ENCODE measurements around the gene CYP27A1. TPM values are rescaled to one million over a fixed set of nuclear protein-coding genes. Genes with fewer than 3 reads are reported as not detected.

Gene CYP27A1
- total RNA-seq, 3 donors from 2014 or later = 25.6 to 65.0 (median 28.8) TPM

DNA sequence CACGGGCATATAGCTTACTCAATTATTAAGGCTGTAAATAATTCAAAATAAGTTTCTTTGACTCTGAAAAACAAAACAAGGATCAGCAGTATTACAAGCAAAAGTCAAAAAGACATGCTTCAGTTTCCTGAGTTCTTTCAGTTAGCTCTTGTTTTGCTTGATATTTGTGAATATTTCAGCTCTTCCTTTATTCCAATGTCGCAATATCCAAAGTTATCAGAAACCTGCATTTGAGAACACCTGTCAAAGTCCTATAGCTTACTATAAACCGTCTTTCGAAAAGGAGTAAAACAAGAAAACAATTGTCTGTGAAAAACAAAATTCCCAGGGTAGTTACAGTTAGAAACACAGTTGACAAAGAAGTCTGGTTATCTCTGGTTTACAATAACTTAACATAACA is 14.7 kb downstream of the CYP27A1 start:
- no peak for DNase-seq (ENCODE audit: low spot score in 2 of 2)
- no peak for TF ChIP-seq POLR2A (IDR thresholded peaks at IDR 0.05)
- no peak for TF ChIP-seq POLR2AphosphoS5 (IDR thresholded peaks at IDR 0.05)
- TF ChIP-seq CTCF (IDR thresholded peaks at IDR 0.05) = no peak
- Histone ChIP-seq H3K27me3 (no peaks in the 10 kb centered on the region), H3K36me3 (no peaks in the 10 kb centered on the region), H3K9me3 (no peaks in the 10 kb centered on the region), H3K4me3 (no peak overlapping the region), H3K27ac (no peak overlapping the region), H3K4me1 (no peaks in the 10 kb centered on the region)
- intact Hi-C loops (cut with DNase I; ENCODE audit: low total_unique reads) = no loop called here

GRCh38 chr2:218798767-218799504 is 17.0 kb downstream of the CYP27A1 start:
- H3K27me3 ChIP-seq = no peaks in the 10 kb centered on the region
- intact Hi-C loops (cut with DNase I; ENCODE audit: low total_unique reads) = no loop called here
- no peak for TF ChIP-seq POLR2A (IDR thresholded peaks at IDR 0.05)
- TF ChIP-seq CTCF (IDR thresholded peaks at IDR 0.05) = no peak
- TF ChIP-seq POLR2AphosphoS5 (IDR thresholded peaks at IDR 0.05) = no peak
- no peaks in the 10 kb centered on the region for H3K4me1 ChIP-seq
- no peak overlapping the region for H3K4me3 ChIP-seq
- H3K36me3 ChIP-seq = no peaks in the 10 kb centered on the region
- H3K9me3 ChIP-seq = no peaks in the 10 kb centered on the region
- no peak overlapping the region for H3K27ac ChIP-seq
- no peak for DNase-seq (ENCODE audit: low spot score in 2 of 2)

DNA sequence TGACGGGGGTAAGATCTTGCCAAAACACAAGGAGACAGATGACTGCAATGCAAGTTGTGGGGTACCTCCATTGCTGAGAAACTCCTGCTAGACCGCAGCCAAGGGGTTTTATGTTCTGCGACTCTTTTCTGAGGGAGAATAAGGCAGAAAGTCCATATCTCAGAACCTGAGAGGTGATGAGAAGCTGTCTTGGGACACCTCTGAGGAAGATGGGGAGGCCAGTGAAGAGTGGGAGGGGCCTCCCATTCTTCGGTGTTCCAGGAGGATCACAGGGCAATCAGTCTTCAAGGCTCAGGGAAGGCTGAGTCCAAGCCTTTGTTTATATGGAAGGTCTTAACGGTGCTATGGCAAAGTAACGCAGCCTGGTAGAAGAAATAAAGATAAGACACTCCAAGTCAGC is 18.0 kb downstream of the CYP27A1 start:
- Histone ChIP-seq H3K9me3 (no peaks in the 10 kb centered on the region), H3K27me3 (no peaks in the 10 kb centered on the region), H3K36me3 (no peaks in the 10 kb centered on the region), H3K4me1 (no peaks in the 10 kb centered on the region), H3K27ac (no peak overlapping the region), H3K4me3 (no peak overlapping the region)
- intact Hi-C loops (cut with DNase I; ENCODE audit: low total_unique reads) = no loop called here
- TF ChIP-seq POLR2A (IDR thresholded peaks at IDR 0.05) (no peak), CTCF (IDR thresholded peaks at IDR 0.05) (no peak), POLR2AphosphoS5 (IDR thresholded peaks at IDR 0.05) (no peak)
- no peak for DNase-seq (ENCODE audit: low spot score in 2 of 2)

DNA sequence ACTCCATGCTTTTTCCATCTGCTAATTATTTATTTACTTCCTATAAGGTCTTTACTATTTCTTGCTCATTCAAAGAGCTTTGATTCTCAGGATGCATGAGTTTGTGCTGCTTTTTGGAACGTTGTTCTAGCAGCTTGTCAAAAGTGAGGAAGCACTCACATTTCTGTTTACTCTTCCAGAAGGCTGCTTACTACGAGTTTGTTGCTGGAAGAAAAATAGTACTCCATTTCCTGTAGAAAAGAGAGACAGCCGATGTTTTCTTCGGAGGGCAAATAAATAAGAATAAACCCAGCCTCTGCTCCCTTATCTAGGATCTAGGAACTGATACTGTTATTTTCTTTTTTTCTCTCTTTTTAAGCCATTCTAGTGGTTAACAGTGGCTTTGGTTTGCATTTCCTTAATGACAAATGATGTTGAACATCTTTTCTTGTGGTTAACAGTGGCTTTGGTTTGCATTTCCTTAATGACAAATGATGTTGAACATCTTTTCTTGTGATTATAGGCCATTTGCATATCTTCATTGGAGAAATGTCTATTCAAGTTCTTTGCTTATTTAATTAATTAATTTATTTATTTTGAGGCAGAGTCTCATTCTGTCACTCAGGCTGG is 20.5 kb downstream of the CYP27A1 start:
- no peak for DNase-seq (ENCODE audit: low spot score in 2 of 2)
- H3K9me3 ChIP-seq = no peaks in the 10 kb centered on the region
- intact Hi-C loops (cut with DNase I; ENCODE audit: low total_unique reads) = no loop called here

More for the DNA sequence above, 20.5 kb downstream of the CYP27A1 start:
- H3K4me3 ChIP-seq = no peak overlapping the region
- H3K4me1 ChIP-seq = peaks cover 4% of the 10 kb centered on the region in 2 donors
- TF ChIP-seq CTCF (IDR thresholded peaks at IDR 0.05) = no peak
- no peak for TF ChIP-seq POLR2A (IDR thresholded peaks at IDR 0.05)
- TF ChIP-seq POLR2AphosphoS5 (IDR thresholded peaks at IDR 0.05) = no peak
- H3K36me3 ChIP-seq = no peaks in the 10 kb centered on the region
- H3K27ac ChIP-seq = no peak overlapping the region
- H3K27me3 ChIP-seq = no peaks in the 10 kb centered on the region
